Fibroblast of upper back skin (primary cell): ENCODE data around the gene SOX3.

Experiments
- DNase-seq: peaks from one replicate; pipeline ENCODE4 v3.0.0-alpha.2; 2013

The SOX3 gene

DNA sequence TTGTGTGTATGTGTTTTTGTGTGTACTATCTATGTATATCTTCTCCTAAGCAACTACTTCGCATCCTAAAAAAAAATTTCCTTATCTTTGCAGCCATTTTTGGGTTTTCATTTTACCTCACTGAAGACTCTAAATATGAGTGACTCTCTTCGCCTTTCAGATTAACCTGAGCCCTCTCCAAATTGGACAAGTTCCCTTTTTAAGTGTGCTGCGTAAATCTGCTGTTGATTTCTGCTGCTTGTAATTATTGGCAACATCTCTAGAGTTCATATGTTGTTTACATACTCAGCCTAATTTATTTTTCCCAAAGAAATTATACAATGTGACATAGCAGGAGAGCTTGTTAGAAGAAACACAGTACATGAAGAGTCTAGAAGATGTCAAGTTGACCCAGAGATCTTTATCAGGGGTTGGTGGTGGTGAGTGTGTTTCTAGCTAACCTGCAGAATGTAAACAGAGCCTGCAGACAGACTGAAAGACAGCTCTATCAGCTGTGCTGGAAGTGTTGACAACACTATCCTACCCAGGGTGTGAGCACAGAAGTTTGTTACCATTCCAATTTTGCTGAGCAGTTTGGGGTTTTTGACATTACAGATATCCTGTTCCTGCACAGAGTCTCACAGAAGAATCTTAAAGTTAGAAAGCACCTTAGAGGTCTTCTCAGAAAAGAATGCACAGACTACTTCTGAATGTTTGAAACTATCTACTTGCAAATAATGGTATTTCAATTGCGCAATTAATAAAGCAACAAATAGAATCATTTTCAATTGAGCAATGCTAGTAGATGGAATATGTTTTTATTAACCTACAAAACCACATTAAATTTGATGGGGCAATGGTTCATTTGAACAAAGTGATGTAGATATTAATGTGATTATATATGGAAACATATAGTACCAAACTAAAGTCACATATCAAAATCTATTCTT lies 12.5 kb downstream of the SOX3 start:
- DNase-seq = no peak

- no peak for DNase-seq
These were observed 24.1 kb downstream of the SOX3 start for GRCh38 chrX:140480765-140481164.

DNA sequence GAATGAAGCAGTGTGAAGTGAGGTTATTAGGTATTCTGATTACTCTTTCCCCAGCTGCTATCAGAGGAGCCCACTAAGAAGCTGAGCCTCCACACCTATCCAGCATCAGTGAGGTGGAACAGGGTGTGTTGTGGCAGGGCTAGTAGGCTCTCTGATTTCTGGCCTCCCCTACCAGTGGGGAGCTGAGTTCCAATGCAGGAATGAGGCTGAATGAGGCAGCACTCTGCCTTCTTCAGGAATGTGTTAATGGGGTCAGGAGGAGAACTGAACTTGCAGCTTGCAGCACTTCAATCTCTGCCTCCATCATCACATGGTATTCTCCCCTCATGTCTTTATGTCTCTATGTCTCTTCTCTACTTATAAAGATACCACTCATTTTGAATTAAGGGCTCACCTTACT lies 26.9 kb downstream of the SOX3 start:
- DNase-seq = no peak

DNA sequence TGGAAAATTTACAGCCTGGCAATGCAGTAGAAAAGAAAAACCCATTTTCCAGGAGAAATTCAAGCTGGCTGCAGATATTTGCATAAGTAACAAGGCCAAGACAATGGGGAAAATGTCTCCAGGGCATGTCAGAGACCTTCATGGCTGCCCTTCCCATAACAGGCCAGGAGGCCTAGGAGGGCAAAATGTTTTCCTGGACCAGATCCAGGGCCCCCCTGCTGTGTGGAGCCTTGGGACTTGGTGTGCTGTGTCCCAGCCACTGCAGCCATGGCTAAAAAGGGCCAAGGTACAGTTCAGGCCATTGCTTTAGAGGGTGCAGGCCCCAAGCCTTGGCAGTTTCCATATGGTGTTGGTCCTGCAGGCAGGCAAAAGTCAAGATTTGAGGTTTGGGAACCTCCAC lies 29.8 kb downstream of the SOX3 start:
- no peak for DNase-seq

- DNase-seq = peak; percentile 42
These were observed 37.7 kb downstream of the SOX3 start for GRCh38 chrX:140467211-140467610.
